Kidney (tissue), 14 donors: ENCODE measurements around the gene HES5. TPM values are rescaled to one million over a fixed set of nuclear protein-coding genes. Genes with fewer than 3 reads are reported as not detected.

Experiments used
- DNase-seq, 5 donors: peaks; one replicate each; pipeline ENCODE4 v3.0.0-alpha.2; 2013 to 2020
- FAIRE-seq: peaks from 2 replicates; lab custom pipeline; 2012; peaks lifted over from hg19 to GRCh38; lab: Jason Lieb, UNC
- H3K27ac ChIP-seq, 2 donors: one replicate each; pipeline ENCODE4 v1.7.0; 2013; ENCODE audit warnings: low read depth in 2 of 2, low read length in 2 of 2, inconsistent platforms in 1 of 2
- H3K27me3 ChIP-seq: one replicate; pipeline ENCODE4 v1.7.1; 2013; ENCODE audit warnings: low read length, inconsistent platforms; ENCODE audit not compliant: control insufficient read depth, insufficient read depth
- H3K36me3 ChIP-seq, 3 donors: one replicate each; pipeline versions ENCODE4 v1.7.0 to v1.7.1; 2013; ENCODE audit warnings: low read length in 3 of 3, control low read depth in 1 of 3, inconsistent platforms in 1 of 3; ENCODE audit not compliant: insufficient read depth in 3 of 3, control insufficient read depth in 2 of 3
- H3K4me1 ChIP-seq, 3 donors: one replicate each; pipeline versions ENCODE4 v1.7.0 to v1.7.1; 2013; ENCODE audit warnings: low read length in 3 of 3, inconsistent platforms in 1 of 3, low read depth in 1 of 3; ENCODE audit not compliant: control insufficient read depth in 2 of 3, insufficient read depth in 2 of 3
- H3K4me3 ChIP-seq, 3 donors: one replicate each; pipeline versions ENCODE4 v1.7.0 to v1.8.1; 2013; ENCODE audit warnings: low read length in 3 of 3, control low read depth in 1 of 3, inconsistent platforms in 1 of 3
- H3K9ac ChIP-seq, 3 donors: one replicate each; pipeline versions ENCODE4 v1.7.0 to v1.7.1; 2013; ENCODE audit warnings: low read length in 3 of 3, control low read depth in 1 of 3, inconsistent platforms in 1 of 3
- H3K9me3 ChIP-seq, 3 donors: one replicate each; pipeline versions ENCODE4 v1.7.0 to v1.7.1; 2013; ENCODE audit warnings: low read length in 3 of 3, control low read depth in 1 of 3, inconsistent platforms in 1 of 3; ENCODE audit not compliant: control insufficient read depth in 2 of 3, insufficient read depth in 1 of 3
- intact Hi-C: fragments of 100-400 bp; cut with DNase I; formaldehyde crosslinking; loops from one replicate; pipeline ENCODE4 v1.11.1; 2022
- polyA plus RNA-seq: library from polyadenylated mRNA; stranded (reverse); fragments of 350-450 nt; fragmentation: Illumina TruSeq; extraction: RNeasy Lipid Tissue Mini Kit (QIAGEN cat#74804); gene quantifications from one replicate; pipeline ENCODE4 v1.2.3, GENCODE V29; 2014; ENCODE audit warnings: low read depth, low replicate concordance; ENCODE audit not compliant: insufficient read depth
- total RNA-seq: library from RNA; stranded (reverse); fragmentation: NEBNext Ultra II Directional; extraction: Animal tissue kit (Norgen Biotek cat#: 25700); gene quantifications from one replicate; pipeline ENCODE4 v1.2.1, GENCODE V29; 2021
- TF ChIP-seq, protein P1 (sequence below): IDR thresholded peaks from 3 replicates; pipeline ENCODE4 v1.5.1; 2012; ENCODE audit warnings: mild to moderate bottlenecking, moderate library complexity, borderline replicate concordance; ENCODE audit not compliant: insufficient read depth; ENCODE audit errors: extremely low read depth
- donor health status: control.
- donor health status: control.
- donor health status: control.
- donor health status: control.
- donor health status: control.
- donor health status: DM: yes; HTN: yes; CAD: no.
- donor health status: Normal renal cell carcinoma (clear cell type).

HES5 gene
- total and polyA plus RNA-seq, 2 donors from 2014 or later: 0.44 TPM; not detected in 1

- FAIRE-seq (no peak), DNase-seq (peak in 3 of 5 donors; percentile 64 to 78 (median 77))
- no peaks in the 10 kb centered on the region for H3K9me3 ChIP-seq
- H3K4me3 ChIP-seq: no peak overlapping the region
- intact Hi-C loops: no loop called here
- H3K4me1 ChIP-seq: no peaks in the 10 kb centered on the region
- TF ChIP-seq, protein P1, sequence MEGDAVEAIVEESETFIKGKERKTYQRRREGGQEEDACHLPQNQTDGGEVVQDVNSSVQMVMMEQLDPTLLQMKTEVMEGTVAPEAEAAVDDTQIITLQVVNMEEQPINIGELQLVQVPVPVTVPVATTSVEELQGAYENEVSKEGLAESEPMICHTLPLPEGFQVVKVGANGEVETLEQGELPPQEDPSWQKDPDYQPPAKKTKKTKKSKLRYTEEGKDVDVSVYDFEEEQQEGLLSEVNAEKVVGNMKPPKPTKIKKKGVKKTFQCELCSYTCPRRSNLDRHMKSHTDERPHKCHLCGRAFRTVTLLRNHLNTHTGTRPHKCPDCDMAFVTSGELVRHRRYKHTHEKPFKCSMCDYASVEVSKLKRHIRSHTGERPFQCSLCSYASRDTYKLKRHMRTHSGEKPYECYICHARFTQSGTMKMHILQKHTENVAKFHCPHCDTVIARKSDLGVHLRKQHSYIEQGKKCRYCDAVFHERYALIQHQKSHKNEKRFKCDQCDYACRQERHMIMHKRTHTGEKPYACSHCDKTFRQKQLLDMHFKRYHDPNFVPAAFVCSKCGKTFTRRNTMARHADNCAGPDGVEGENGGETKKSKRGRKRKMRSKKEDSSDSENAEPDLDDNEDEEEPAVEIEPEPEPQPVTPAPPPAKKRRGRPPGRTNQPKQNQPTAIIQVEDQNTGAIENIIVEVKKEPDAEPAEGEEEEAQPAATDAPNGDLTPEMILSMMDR: no peak
- no peaks in the 10 kb centered on the region for H3K36me3 ChIP-seq
- H3K27me3 ChIP-seq: peaks cover 4% of the 10 kb centered on the region
- no peak overlapping the region for H3K27ac ChIP-seq
- H3K9ac ChIP-seq: no peak overlapping the region
Observed at GRCh38 chr1:2504225-2504948, 25.7 kb downstream of the HES5 start.

DNA sequence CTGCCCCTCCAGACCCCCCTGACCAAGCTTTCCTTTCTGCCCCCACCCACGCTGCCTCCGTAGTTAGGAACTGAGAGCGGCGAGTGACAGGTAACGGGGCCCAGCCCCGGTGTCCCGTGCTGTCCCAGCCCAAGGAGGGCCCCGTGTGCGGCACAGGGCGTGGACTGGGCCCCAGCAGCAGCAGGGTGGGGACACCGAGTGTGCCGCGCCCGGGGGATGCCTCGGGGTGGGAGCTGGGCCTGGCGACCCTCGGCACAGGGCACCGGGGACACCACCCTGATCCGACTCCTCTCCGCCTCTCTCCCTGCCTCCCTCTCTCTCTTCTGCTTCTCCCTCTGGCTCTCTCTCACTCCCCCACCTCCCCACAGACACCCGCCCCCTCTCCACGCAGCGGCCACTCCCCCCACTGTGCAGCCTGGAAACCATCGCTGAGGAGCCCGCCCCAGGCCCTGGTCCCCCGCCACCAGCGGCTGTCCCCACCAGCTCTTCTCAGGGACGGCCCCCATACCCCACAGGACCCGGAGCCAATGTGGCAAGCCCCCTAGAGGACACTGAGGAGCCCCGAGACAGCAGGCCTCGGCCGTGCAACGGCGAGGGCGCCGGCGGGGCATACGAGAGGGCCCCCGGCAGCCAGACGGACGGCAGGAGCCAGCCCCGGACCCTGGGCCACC is 26.4 kb downstream of the HES5 start:
- intact Hi-C loops: no loop called here
- Histone ChIP-seq H3K4me1 (no peaks in the 10 kb centered on the region), H3K9me3 (no peaks in the 10 kb centered on the region), H3K4me3 (no peak overlapping the region), H3K27ac (no peak overlapping the region), H3K36me3 (no peaks in the 10 kb centered on the region), H3K27me3 (peaks cover 4% of the 10 kb centered on the region), H3K9ac (no peak overlapping the region)
- TF ChIP-seq, protein P1: no peak
- DNase-seq (peak in 2 of 5 donors; percentile 30 to 44), FAIRE-seq (no peak)

- Histone ChIP-seq H3K9me3 (no peaks in the 10 kb centered on the region), H3K36me3 (no peaks in the 10 kb centered on the region), H3K4me3 (no peak overlapping the region), H3K27ac (no peak overlapping the region), H3K4me1 (no peaks in the 10 kb centered on the region), H3K27me3 (peaks cover 4% of the 10 kb centered on the region), H3K9ac (no peak overlapping the region)
- intact Hi-C loops: no loop called here
- DNase-seq: no peak
- TF ChIP-seq, protein P1: no peak
- no peak for FAIRE-seq
Observed at GRCh38 chr1:2502661-2503553, 27.2 kb downstream of the HES5 start.
